NT2/D1 (cell line): ENCODE results near the gene GPR157.

Source experiments
- SUZ12 ChIP-seq: IDR thresholded peaks from 2 replicates; pipeline ENCODE4 v1.6.1; 2011; ENCODE audit not compliant: insufficient read length, insufficient read depth; ENCODE audit errors: extremely low read depth
- YY1 ChIP-seq: IDR thresholded peaks from 2 replicates; pipeline ENCODE4 v1.6.1; 2011; ENCODE audit not compliant: insufficient read length, insufficient read depth
- ZNF274 ChIP-seq: IDR thresholded peaks from 2 replicates; pipeline ENCODE4 v1.6.1; 2011; ENCODE audit warnings: mild to moderate bottlenecking, low read depth, low read length

DNA sequence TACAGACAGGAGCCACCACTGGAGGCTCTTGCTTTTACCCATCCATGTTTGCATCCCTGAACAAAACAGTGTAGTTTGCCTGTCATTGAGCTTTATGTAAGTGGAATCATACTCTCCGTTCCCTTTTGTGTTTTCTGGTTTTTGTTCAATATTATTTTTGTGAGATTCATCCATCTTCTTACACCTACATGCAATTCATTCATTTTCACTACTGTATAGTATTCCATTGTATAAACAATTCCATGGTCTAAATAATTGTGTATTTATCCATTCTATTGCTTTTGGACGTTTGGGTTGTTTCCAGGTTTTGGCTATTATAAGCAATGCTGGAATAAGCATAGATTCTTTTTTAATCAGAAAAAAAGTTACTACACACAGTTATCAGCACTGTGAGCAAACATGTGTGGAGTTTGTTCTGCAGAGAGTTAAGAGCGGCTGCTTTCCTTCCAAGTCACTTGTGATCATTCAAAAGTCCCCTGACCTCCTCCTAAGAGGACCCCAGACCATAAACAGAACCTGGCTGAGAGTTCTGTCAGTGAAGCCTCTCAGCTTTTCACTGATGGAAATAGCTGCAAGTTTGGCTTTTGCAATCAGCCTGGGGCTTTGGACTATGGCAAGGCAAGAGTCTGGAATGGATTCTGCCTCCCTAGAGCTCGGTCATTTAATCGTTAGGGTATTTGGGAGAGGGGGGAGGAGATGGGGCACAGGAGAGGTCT, 5.1 kb upstream of the GPR157 start:
- TF ChIP-seq SUZ12 (no peak), ZNF274 (no peak), YY1 (no peak)
